K562 (cell line): ENCODE measurements around the gene DHDH. TPM values are rescaled to one million over a fixed set of nuclear protein-coding genes. Genes with fewer than 3 reads are reported as not detected.

ENCODE experiments used
- E2F4 ChIP-seq: sonication (generic); formaldehyde crosslinking; IDR thresholded peaks from 2 replicates; pipeline ENCODE4 v1.8.0; 2022; ENCODE audit warnings: mild to moderate bottlenecking, low read depth, missing genetic modification reagents
- ESRRA ChIP-seq: fragments of 450-650 bp; IDR thresholded peaks from 2 replicates; pipeline ENCODE4 v1.6.1; 2014; ENCODE audit warnings: low read depth, mild to moderate bottlenecking, moderate library complexity, borderline replicate concordance
- FOXA3 ChIP-seq, 2 experiments: fragments of 450-650 bp in 1 of 2; sonication (generic) in 1 of 2; formaldehyde crosslinking; IDR thresholded peaks in 1 of 2; conservative IDR thresholded peaks in 1 of 2; 2 replicates each; pipeline versions ENCODE4 v1.4.0 to v1.8.0; 2020 to 2022; ENCODE audit warnings: mild to moderate bottlenecking in 2 of 2, missing genetic modification reagents in 1 of 2
- HIVEP1 ChIP-seq: fragments of 250-450 bp; sonication (Bioruptor Pico); IDR thresholded peaks from 2 replicates; pipeline ENCODE4 v1.4.0; 2020; ENCODE audit warnings: mild to moderate bottlenecking
- NELFE ChIP-seq: IDR thresholded peaks from 2 replicates; pipeline ENCODE4 v1.6.1; 2011; ENCODE audit warnings: mild to moderate bottlenecking; ENCODE audit not compliant: insufficient read depth, insufficient read length
- PBX2 ChIP-seq, 2 experiments: IDR thresholded peaks in 1 of 2; conservative IDR thresholded peaks in 1 of 2; 2 replicates each; pipeline ENCODE4 v1.6.1; 2016; ENCODE audit warnings: low read depth in 2 of 2, mild to moderate bottlenecking in 1 of 2, missing compliant biosample characterization in 1 of 2, missing genetic modification characterization in 1 of 2, moderate library complexity in 1 of 2
- PHF8 ChIP-seq: fragments of 200-600 bp; sonication (generic); IDR thresholded peaks from 2 replicates; pipeline ENCODE4 v1.6.1; 2012; ENCODE audit warnings: mixed run types, mild to moderate bottlenecking, inconsistent platforms, low read length, moderate library complexity, borderline replicate concordance
- POLR2G ChIP-seq: fragments of 200-400 bp; formaldehyde crosslinking; IDR thresholded peaks from 2 replicates; pipeline ENCODE4 v1.6.1; 2017; ENCODE audit warnings: low read depth, mild to moderate bottlenecking, antibody characterized with exemption, low read length, moderate library complexity
- POLR3G ChIP-seq: IDR thresholded peaks from 2 replicates; pipeline ENCODE4 v1.6.1; 2011; ENCODE audit not compliant: insufficient read length, insufficient replicate concordance; ENCODE audit errors: extremely low read depth
- ZBTB7A ChIP-seq: IDR thresholded peaks from 2 replicates; pipeline ENCODE4 v1.6.1; 2011; ENCODE audit warnings: low read depth, mild to moderate bottlenecking, low read length, moderate library complexity, borderline replicate concordance; ENCODE audit not compliant: control insufficient read depth
- ZNF143 ChIP-seq: sonication (generic); formaldehyde crosslinking; IDR thresholded peaks from 2 replicates; pipeline ENCODE4 v1.9.0; 2022; ENCODE audit warnings: mild to moderate bottlenecking, missing genetic modification reagents
- ZNF175 ChIP-seq: fragments of 200-800 bp; sonication (Bioruptor generic); IDR thresholded peaks from 2 replicates; pipeline ENCODE4 v1.6.1; 2016; ENCODE audit warnings: low read depth, mild to moderate bottlenecking, missing genetic modification characterization, missing compliant biosample characterization
- polyA plus RNA-seq, 8 experiments: library from polyadenylated mRNA; depleted of rRNA in 4 of 8; stranded (reverse) in 5 of 8; unstranded in 3 of 8; fragments of >200 nt; fragmentation: Nextera tagmentation in 2 of 8; fragmentation: Illumina TruSeq in 1 of 8; extraction: Ambion mirVana in 2 of 8; extraction: Trizol in 1 of 8; gene quantifications; 2 replicates each; pipeline versions ENCODE4 v1.2.1 to v1.2.3, GENCODE V29; 2011 to 2014; ENCODE audit warnings: inconsistent platforms in 1 of 8, missing spikeins in 1 of 8
- total RNA-seq, 7 experiments: library from RNA; depleted of rRNA in 6 of 7; stranded (reverse); fragments of >200 nt in 6 of 7; fragmentation: Illumina TruSeq in 2 of 7; extraction: Trizol in 2 of 7; gene quantifications; 2 replicates each; pipeline versions ENCODE4 v1.2.1 to v1.2.3, GENCODE V29; 2011 to 2021; ENCODE audit warnings: low replicate concordance in 1 of 7
- TF ChIP-seq, protein P1 (sequence below): fragments of 450-650 bp; conservative IDR thresholded peaks from 2 replicates; pipeline ENCODE4 v1.6.1; 2016; ENCODE audit warnings: missing genetic modification characterization, low read depth, mild to moderate bottlenecking, control low read depth, missing compliant biosample characterization
- TF ChIP-seq, protein P2 (sequence below): fragments of 150-350 bp; conservative IDR thresholded peaks from 2 replicates; pipeline ENCODE4 v1.6.1; 2014; ENCODE audit warnings: low read length
- TF ChIP-seq, protein P3 (sequence below): fragments of 250-450 bp; sonication (Bioruptor Pico); IDR thresholded peaks from 2 replicates; pipeline ENCODE4 v1.5.1; 2021; ENCODE audit warnings: mild to moderate bottlenecking

The DHDH gene
- total and polyA plus RNA-seq, 9 of the 15 experiments (the other 6 are each of a cell fraction or from before 2014, with no cell fraction given), result 0.37 to 1.9 (median 0.87) TPM

DNA sequence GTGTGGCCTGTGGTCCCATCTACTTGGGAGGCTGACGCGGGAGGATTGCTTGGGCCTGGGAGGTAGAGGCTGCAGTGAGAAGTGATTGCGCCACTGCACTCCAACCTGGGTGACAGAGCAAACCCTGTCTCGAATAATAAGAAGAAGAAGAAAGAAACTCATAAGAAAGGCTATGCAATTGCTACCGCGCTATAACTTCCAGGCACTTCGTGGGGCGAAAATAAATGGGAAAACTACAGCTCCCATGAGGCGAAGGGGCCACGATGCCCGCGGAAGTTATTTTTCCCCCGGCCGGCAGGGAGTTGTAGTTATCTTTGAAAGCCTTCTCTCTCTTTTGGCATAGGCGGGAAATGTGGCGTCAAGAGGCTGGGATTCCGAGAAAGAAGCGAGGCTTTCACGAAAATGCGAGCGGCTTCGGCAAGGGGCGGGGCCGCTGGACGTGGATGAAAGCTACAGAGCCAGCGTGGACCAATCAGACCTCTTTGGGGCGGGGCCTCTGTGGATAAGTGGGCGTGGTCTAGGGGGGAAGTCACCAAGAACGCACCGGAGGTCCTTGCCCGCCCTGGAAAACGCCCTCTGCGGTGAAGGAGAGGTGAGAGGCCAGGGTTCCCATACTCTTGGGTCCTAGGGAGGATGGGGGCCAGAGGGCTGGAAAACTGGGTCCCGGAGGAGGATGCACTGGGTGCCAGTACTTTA, 33.6 kb upstream of the DHDH start, which contains the start of gene NUCB1 (continued):
- TF ChIP-seq ZNF143 (CRISPR knock-in tag) (peak; percentile 87), ZNF175 (no peak; the same call in 1 of the 2 replicates), HIVEP1 (CRISPR knock-in tag) (no peak), POLR3G (no peak), PBX2 (CRISPR knock-in tag; IDR thresholded peaks at IDR 0.05; ENCODE audit: low read depth) (no peak), PBX2 (tag; conservative IDR thresholded peaks at IDR 0.05; ENCODE audit: low read depth) (no peak), ESRRA (peak; percentile 78), ZBTB7A (peak; percentile 66; the same call in 1 of the 2 replicates), FOXA3 (CRISPR knock-in tag; conservative IDR thresholded peaks at IDR 0.05 in 1 of 2, IDR thresholded peaks at IDR 0.05 in 1 of 2) (no peak), NELFE (no peak), E2F4 (CRISPR knock-in tag) (peak; percentile 71; the same call in 1 of the 2 replicates), PHF8 (peak; percentile 58; the same call in 1 of the 2 replicates), POLR2G (peak; percentile 56)
- TF ChIP-seq, protein P1, sequence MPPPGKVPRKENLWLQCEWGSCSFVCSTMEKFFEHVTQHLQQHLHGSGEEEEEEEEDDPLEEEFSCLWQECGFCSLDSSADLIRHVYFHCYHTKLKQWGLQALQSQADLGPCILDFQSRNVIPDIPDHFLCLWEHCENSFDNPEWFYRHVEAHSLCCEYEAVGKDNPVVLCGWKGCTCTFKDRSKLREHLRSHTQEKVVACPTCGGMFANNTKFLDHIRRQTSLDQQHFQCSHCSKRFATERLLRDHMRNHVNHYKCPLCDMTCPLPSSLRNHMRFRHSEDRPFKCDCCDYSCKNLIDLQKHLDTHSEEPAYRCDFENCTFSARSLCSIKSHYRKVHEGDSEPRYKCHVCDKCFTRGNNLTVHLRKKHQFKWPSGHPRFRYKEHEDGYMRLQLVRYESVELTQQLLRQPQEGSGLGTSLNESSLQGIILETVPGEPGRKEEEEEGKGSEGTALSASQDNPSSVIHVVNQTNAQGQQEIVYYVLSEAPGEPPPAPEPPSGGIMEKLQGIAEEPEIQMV (tag), result peak; percentile 98
- TF ChIP-seq, protein P2, sequence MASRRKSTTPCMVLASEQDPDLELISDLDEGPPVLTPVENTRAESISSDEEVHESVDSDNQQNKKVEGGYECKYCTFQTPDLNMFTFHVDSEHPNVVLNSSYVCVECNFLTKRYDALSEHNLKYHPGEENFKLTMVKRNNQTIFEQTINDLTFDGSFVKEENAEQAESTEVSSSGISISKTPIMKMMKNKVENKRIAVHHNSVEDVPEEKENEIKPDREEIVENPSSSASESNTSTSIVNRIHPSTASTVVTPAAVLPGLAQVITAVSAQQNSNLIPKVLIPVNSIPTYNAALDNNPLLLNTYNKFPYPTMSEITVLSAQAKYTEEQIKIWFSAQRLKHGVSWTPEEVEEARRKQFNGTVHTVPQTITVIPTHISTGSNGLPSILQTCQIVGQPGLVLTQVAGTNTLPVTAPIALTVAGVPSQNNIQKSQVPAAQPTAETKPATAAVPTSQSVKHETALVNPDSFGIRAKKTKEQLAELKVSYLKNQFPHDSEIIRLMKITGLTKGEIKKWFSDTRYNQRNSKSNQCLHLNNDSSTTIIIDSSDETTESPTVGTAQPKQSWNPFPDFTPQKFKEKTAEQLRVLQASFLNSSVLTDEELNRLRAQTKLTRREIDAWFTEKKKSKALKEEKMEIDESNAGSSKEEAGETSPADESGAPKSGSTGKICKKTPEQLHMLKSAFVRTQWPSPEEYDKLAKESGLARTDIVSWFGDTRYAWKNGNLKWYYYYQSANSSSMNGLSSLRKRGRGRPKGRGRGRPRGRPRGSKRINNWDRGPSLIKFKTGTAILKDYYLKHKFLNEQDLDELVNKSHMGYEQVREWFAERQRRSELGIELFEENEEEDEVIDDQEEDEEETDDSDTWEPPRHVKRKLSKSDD, result no peak
- TF ChIP-seq, protein P3, sequence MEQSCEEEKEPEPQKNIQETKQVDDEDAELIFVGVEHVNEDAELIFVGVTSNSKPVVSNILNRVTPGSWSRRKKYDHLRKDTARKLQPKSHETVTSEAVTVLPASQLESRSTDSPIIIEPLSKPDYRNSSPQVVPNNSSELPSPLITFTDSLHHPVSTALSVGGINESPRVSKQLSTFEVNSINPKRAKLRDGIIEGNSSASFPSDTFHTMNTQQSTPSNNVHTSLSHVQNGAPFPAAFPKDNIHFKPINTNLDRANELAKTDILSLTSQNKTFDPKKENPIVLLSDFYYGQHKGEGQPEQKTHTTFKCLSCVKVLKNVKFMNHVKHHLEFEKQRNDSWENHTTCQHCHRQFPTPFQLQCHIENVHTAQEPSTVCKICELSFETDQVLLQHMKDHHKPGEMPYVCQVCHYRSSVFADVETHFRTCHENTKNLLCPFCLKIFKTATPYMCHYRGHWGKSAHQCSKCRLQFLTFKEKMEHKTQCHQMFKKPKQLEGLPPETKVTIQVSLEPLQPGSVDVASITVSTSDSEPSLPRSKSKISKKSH (CRISPR knock-in tag), result no peak
